GM23248 (cell line): ENCODE measurements around the gene TSHZ2.

ENCODE experiments used
- EZH2 ChIP-seq: fragments of 200-600 bp; sonication (generic); IDR thresholded peaks from 2 replicates; pipeline ENCODE4 v1.6.1; 2018; ENCODE audit warnings: antibody characterized with exemption, mild to moderate bottlenecking; ENCODE audit not compliant: insufficient read depth, poor library complexity, severe bottlenecking
- EZH2phosphoT487 ChIP-seq: fragments of 200-600 bp; sonication (generic); IDR thresholded peaks from 2 replicates; pipeline ENCODE4 v1.6.1; 2018; ENCODE audit warnings: antibody characterized with exemption, moderate library complexity, mild to moderate bottlenecking, low read depth; ENCODE audit not compliant: insufficient read depth

DNA sequence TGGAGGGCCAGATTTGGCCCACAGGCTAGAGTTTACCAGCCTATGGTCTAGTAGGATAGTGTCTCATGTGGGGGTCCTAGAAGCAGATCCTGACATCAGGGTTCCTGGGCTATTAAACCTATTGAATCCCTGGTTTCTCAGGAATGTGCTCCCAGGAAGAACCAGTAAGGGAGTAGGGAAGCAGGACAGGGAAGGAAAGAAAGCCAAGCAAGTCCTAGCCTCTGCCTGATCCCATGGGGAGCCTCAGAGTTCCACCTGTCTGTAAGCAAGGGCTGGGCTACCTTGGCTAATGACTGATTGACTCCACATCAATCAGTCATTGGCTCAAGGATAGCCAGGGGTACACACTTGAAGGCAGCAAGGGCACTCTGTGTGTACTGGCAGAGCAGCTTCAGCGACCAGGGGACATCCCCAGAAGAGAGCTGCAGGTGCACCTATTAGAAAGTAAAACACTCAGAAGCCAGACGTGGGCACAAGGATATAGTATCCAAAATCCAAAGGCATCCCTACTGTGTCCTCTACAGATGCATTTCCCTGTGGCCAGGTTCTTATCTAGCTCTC is 309.5 kb downstream of the TSHZ2 start:
- TF ChIP-seq EZH2 = no peak
- TF ChIP-seq EZH2phosphoT487 = no peak
